ENCODE results near the gene ANKS1A. TPM values are rescaled to one million over a fixed set of nuclear protein-coding genes. Genes with fewer than 3 reads are reported as not detected.

Gene ANKS1A
- total RNA-seq, 2 experiments from 2014 or later = 6.4 to 6.9 TPM

- Histone ChIP-seq H3K36me3 (ENCODE audit: insufficient read depth, low read length) (peaks cover 15% of the 10 kb centered on the region), H3K27me3 (ENCODE audit: control insufficient read depth in 1 of 2, insufficient read depth in 2 of 2, low read length in 2 of 2) (no peaks in the 10 kb centered on the region), H3K4me3 (ENCODE audit: low read length) (no peak overlapping the region), H3K27ac (ENCODE audit: low read depth in 1 of 2, low read length in 2 of 2) (no peak overlapping the region), H3K4me1 (ENCODE audit: insufficient read depth, low read length) (no peaks in the 10 kb centered on the region), H3K9me3 (ENCODE audit: control insufficient read depth in 1 of 2, insufficient read depth in 1 of 2, low read length in 2 of 2) (no peaks in the 10 kb centered on the region)
- no peak overlapping the region for H3K4me3 Mint-ChIP-seq
- no peaks in the 10 kb centered on the region for H3K4me1 Mint-ChIP-seq (ENCODE audit: low read depth)
- H3K27ac Mint-ChIP-seq = no peak overlapping the region
- no peaks in the 10 kb centered on the region for H3K27me3 Mint-ChIP-seq
- peaks cover 17% of the 10 kb centered on the region for H3K36me3 Mint-ChIP-seq (ENCODE audit: low read depth)
- H3K9me3 Mint-ChIP-seq = no peaks in the 10 kb centered on the region
- TF ChIP-seq CTCF (IDR thresholded peaks at IDR 0.05) = no peak
- ATAC-seq (ENCODE audit: poor library complexity) = no peak
- ChIA-PET CTCF (no interaction called here), POLR2A (no interaction called here)
- intact Hi-C loops (cut with DNase I, micrococcal nuclease) = no loop called here
- DNase-seq = no peak
These were observed 182.4 kb downstream of the ANKS1A start for GRCh38 chr6:35071347-35071994.

- ATAC-seq (ENCODE audit: poor library complexity) (no peak), DNase-seq (no peak)
- no peak for TF ChIP-seq CTCF (IDR thresholded peaks at IDR 0.05)
- intact Hi-C loops (cut with DNase I, micrococcal nuclease) = no loop called here
- peaks cover 22% of the 10 kb centered on the region for H3K36me3 Mint-ChIP-seq (ENCODE audit: low read depth)
- ChIA-PET CTCF (no interaction called here), POLR2A (no interaction called here)
- Histone ChIP-seq H3K4me3 (ENCODE audit: low read length) (no peak overlapping the region), H3K36me3 (ENCODE audit: insufficient read depth, low read length) (peaks cover 11% of the 10 kb centered on the region), H3K27ac (ENCODE audit: low read depth in 1 of 2, low read length in 2 of 2) (no peak overlapping the region), H3K27me3 (ENCODE audit: control insufficient read depth in 1 of 2, insufficient read depth in 2 of 2, low read length in 2 of 2) (no peaks in the 10 kb centered on the region), H3K9me3 (ENCODE audit: control insufficient read depth in 1 of 2, insufficient read depth in 1 of 2, low read length in 2 of 2) (no peaks in the 10 kb centered on the region), H3K4me1 (ENCODE audit: insufficient read depth, low read length) (no peaks in the 10 kb centered on the region)
- H3K9me3 Mint-ChIP-seq = no peaks in the 10 kb centered on the region
- no peak overlapping the region for H3K4me3 Mint-ChIP-seq
- H3K27me3 Mint-ChIP-seq = no peaks in the 10 kb centered on the region
- H3K4me1 Mint-ChIP-seq (ENCODE audit: low read depth) = no peaks in the 10 kb centered on the region
- H3K27ac Mint-ChIP-seq = no peak overlapping the region
These were observed 183.1 kb downstream of the ANKS1A start for GRCh38 chr6:35072051-35072697.

GRCh38 chr6:35072698-35073055 is 183.6 kb downstream of the ANKS1A start:
- Mint-ChIP-seq H3K36me3 (ENCODE audit: low read depth) (peaks cover 27% of the 10 kb centered on the region), H3K4me3 (no peak overlapping the region), H3K27ac (no peak overlapping the region), H3K27me3 (no peaks in the 10 kb centered on the region), H3K4me1 (ENCODE audit: low read depth) (no peaks in the 10 kb centered on the region), H3K9me3 (no peaks in the 10 kb centered on the region)
- no peak overlapping the region for H3K27ac ChIP-seq (ENCODE audit: low read depth in 1 of 2, low read length in 2 of 2)
- H3K36me3 ChIP-seq (ENCODE audit: insufficient read depth, low read length) = peaks cover 12% of the 10 kb centered on the region
- H3K27me3 ChIP-seq (ENCODE audit: control insufficient read depth in 1 of 2, insufficient read depth in 2 of 2, low read length in 2 of 2) = no peaks in the 10 kb centered on the region
- intact Hi-C loops (cut with DNase I, micrococcal nuclease) = no loop called here
- H3K9me3 ChIP-seq (ENCODE audit: control insufficient read depth in 1 of 2, insufficient read depth in 1 of 2, low read length in 2 of 2) = no peaks in the 10 kb centered on the region
- H3K4me1 ChIP-seq (ENCODE audit: insufficient read depth, low read length) = no peaks in the 10 kb centered on the region
- DNase-seq (no peak), ATAC-seq (ENCODE audit: poor library complexity) (no peak)
- TF ChIP-seq CTCF (IDR thresholded peaks at IDR 0.05) = no peak
- ChIA-PET CTCF (no interaction called here), POLR2A (no interaction called here)
- H3K4me3 ChIP-seq (ENCODE audit: low read length) = no peak overlapping the region
